SK-N-SH (cell line): ENCODE measurements around the gene FA2H. TPM values are rescaled to one million over a fixed set of nuclear protein-coding genes. Genes with fewer than 3 reads are reported as not detected.
A peak's percentile ranks its signal among the peaks of the same experiment; 100 is the strongest.

Experiments
- CTCF ChIA-PET: fragments of 300-600, 350-600 bp; formaldehyde crosslinking; extraction: SDS; loops from one replicate; lab custom pipeline; 2021; lab: Yijun Ruan, JAX
- POLR2A ChIA-PET: fragments of 350-600 bp; sonication (Branson Sonifier 250); formaldehyde crosslinking; extraction: SDS; loops from one replicate; lab custom pipeline; 2020; ENCODE audit warnings: antibody characterized with exemption, inconsistent platforms; lab: Yijun Ruan, JAX
- DNase-seq: peaks from one replicate; pipeline ENCODE4 v3.0.0; 2012
- H2AFZ ChIP-seq: fragments of 200-600 bp; sonication (generic); 2 replicates; pipeline ENCODE4 v1.8.1; 2016; ENCODE audit warnings: antibody characterized with exemption, mild to moderate bottlenecking, low read depth
- H3F3A ChIP-seq: fragments of 200-600 bp; sonication (generic); replicated peaks from 2 replicates; pipeline ENCODE3; 2016; ENCODE audit warnings: antibody characterized with exemption, mild to moderate bottlenecking; ENCODE audit not compliant: insufficient read depth
- H3K27ac ChIP-seq, 2 experiments: fragments of 200-500 bp in 1 of 2; fragments of 200-600 bp in 1 of 2; sonication (Bioruptor generic) in 1 of 2; sonication (generic), shearing (Covaris generic) in 1 of 2; 2 replicates each; pipeline versions ENCODE4 v1.5.1 to v1.6.1; 2014 to 2016; ENCODE audit warnings: low read depth in 2 of 2, inconsistent platforms in 1 of 2, low read length in 1 of 2, mild to moderate bottlenecking in 1 of 2, mixed read lengths in 1 of 2
- H3K27me3 ChIP-seq: fragments of 200-600 bp; sonication (generic), shearing (Covaris generic); 2 replicates; pipeline ENCODE4 v1.6.1; 2016; ENCODE audit warnings: mixed run types; ENCODE audit not compliant: insufficient read depth
- H3K36me3 ChIP-seq, 2 experiments: fragments of 200-500 bp in 1 of 2; fragments of 200-600 bp in 1 of 2; sonication (Bioruptor generic) in 1 of 2; sonication (generic) in 1 of 2; replicated peaks in 1 of 2; 2 replicates each; pipeline versions ENCODE3 to v1.5.1; 2014 to 2016; ENCODE audit warnings: low read length in 1 of 2, mild to moderate bottlenecking in 1 of 2; ENCODE audit not compliant: insufficient read depth in 2 of 2, control insufficient read depth in 1 of 2
- H3K4me1 ChIP-seq, 2 experiments: fragments of 200-500 bp in 1 of 2; fragments of 200-600 bp in 1 of 2; sonication (Bioruptor generic) in 1 of 2; sonication (generic), shearing (Covaris generic) in 1 of 2; 2 replicates each; pipeline versions ENCODE4 v1.5.1 to v1.6.1; 2014 to 2016; ENCODE audit warnings: low read depth in 1 of 2, low read length in 1 of 2, mixed run types in 1 of 2; ENCODE audit not compliant: insufficient read depth in 2 of 2, control insufficient read depth in 1 of 2
- H3K4me2 ChIP-seq: fragments of 200-600 bp; sonication (generic), shearing (Covaris generic); 2 replicates; pipeline ENCODE4 v1.6.1; 2017; ENCODE audit warnings: mixed run types
- H3K4me3 ChIP-seq, 2 experiments: fragments of 200-500 bp in 1 of 2; fragments of 200-600 bp in 1 of 2; sonication (Bioruptor generic) in 1 of 2; sonication (generic), shearing (Covaris generic) in 1 of 2; 2 replicates each; pipeline versions ENCODE4 v1.5.1 to v1.8.1; 2014 to 2016; ENCODE audit warnings: low read depth in 2 of 2, inconsistent platforms in 1 of 2, low read length in 1 of 2, mild to moderate bottlenecking in 1 of 2, mixed read lengths in 1 of 2, moderate library complexity in 1 of 2
- H3K79me2 ChIP-seq: fragments of 200-600 bp; sonication (generic); 2 replicates; pipeline ENCODE4 v1.8.1; 2017; ENCODE audit warnings: mild to moderate bottlenecking; ENCODE audit not compliant: insufficient read depth
- H3K9ac ChIP-seq: fragments of 200-600 bp; sonication (generic); 2 replicates; pipeline ENCODE4 v1.6.1; 2017; ENCODE audit warnings: mixed run types
- H3K9me2 ChIP-seq: fragments of 200-600 bp; sonication (generic); 2 replicates; pipeline ENCODE4 v1.6.1; 2017; ENCODE audit warnings: mixed run types
- H3K9me3 ChIP-seq: fragments of 200-600 bp; sonication (generic); 2 replicates; pipeline ENCODE4 v1.6.1; 2017; ENCODE audit warnings: mixed run types, mild to moderate bottlenecking, moderate library complexity
- H4K20me1 ChIP-seq: fragments of 200-600 bp; sonication (generic); 2 replicates; pipeline ENCODE4 v1.6.1; 2017; ENCODE audit warnings: mild to moderate bottlenecking, mixed run types; ENCODE audit not compliant: insufficient read depth
- ELF1 ChIP-seq: IDR thresholded peaks from 2 replicates; pipeline ENCODE4 v1.4.0; 2012
- FOXJ3 ChIP-seq: sonication (generic); formaldehyde crosslinking; IDR thresholded peaks from 2 replicates; pipeline ENCODE4 v1.5.1; 2020; ENCODE audit warnings: mild to moderate bottlenecking, missing genetic modification reagents
- FOXM1 ChIP-seq: IDR thresholded peaks from 2 replicates; pipeline ENCODE4 v1.4.0; 2012; ENCODE audit warnings: low read depth, mild to moderate bottlenecking
- GATA2 ChIP-seq: sonication (generic); formaldehyde crosslinking; IDR thresholded peaks from 2 replicates; pipeline ENCODE4 v1.5.0; 2020; ENCODE audit warnings: mild to moderate bottlenecking, missing genetic modification reagents
- MXI1 ChIP-seq: IDR thresholded peaks from 2 replicates; pipeline ENCODE4 v1.6.1; 2012; ENCODE audit warnings: mild to moderate bottlenecking, low read depth, low read length, improper control_type of control experiment
- NFIC ChIP-seq: IDR thresholded peaks from 2 replicates; pipeline ENCODE4 v1.4.0; 2012; ENCODE audit warnings: borderline replicate concordance
- NRF1 ChIP-seq: IDR thresholded peaks from 2 replicates; pipeline ENCODE4 v1.6.1; 2012; ENCODE audit warnings: low read depth, mild to moderate bottlenecking, low read length
- POLR2AphosphoS5 ChIP-seq: IDR thresholded peaks from 2 replicates; pipeline ENCODE4 v1.6.1; 2012; ENCODE audit warnings: low read depth, low read length
- RAD21 ChIP-seq: IDR thresholded peaks from 2 replicates; pipeline ENCODE4 v1.6.1; 2012; ENCODE audit warnings: mild to moderate bottlenecking, low read length
- RFX5 ChIP-seq: IDR thresholded peaks from 2 replicates; pipeline ENCODE4 v1.6.1; 2012; ENCODE audit warnings: mild to moderate bottlenecking, improper control_type of control experiment, low read length
- SIN3A ChIP-seq: IDR thresholded peaks from 2 replicates; pipeline ENCODE4 v1.6.1; 2012; ENCODE audit warnings: low read depth, mild to moderate bottlenecking, low read length, moderate library complexity, borderline replicate concordance
- TCF12 ChIP-seq: IDR thresholded peaks from 2 replicates; pipeline ENCODE4 v1.4.0; 2012
- WGBS: methylation state at CpG from one replicate; pipeline ENCODE4 v1.1.6; 2017; ENCODE audit warnings: low lambda C conversion rate; 5-methylcytosine and 5-hydroxymethylcytosine counted together
- polyA plus RNA-seq, 3 experiments: library from polyadenylated mRNA; depleted of rRNA; stranded (reverse); fragments of >200 nt; gene quantifications; 2 replicates each; pipeline ENCODE4 v1.2.3, GENCODE V29; 2012
- TF ChIP-seq, protein P1 (sequence below): fragments of 200-600 bp; sonication (generic); IDR thresholded peaks from 2 replicates; pipeline ENCODE4 v1.6.1; 2017; ENCODE audit warnings: antibody characterized with exemption, mild to moderate bottlenecking, moderate library complexity
- TF ChIP-seq, protein P2 (sequence below): IDR thresholded peaks from 2 replicates; pipeline ENCODE4 v1.4.0; 2012; ENCODE audit warnings: low read depth, borderline replicate concordance
- TF ChIP-seq, protein P3 (sequence below): IDR thresholded peaks from 2 replicates; pipeline ENCODE4 v1.6.1; 2012; ENCODE audit warnings: mild to moderate bottlenecking, low read depth, low read length, moderate library complexity
- TF ChIP-seq, protein P4 (sequence below): IDR thresholded peaks from 2 replicates; pipeline ENCODE4 v1.4.0; 2012; ENCODE audit warnings: low read depth
- TF ChIP-seq, protein P5 (sequence below): fragments of 150-350 bp; IDR thresholded peaks from 2 replicates; pipeline ENCODE4 v1.6.1; 2017; ENCODE audit warnings: antibody characterized with exemption, low read length, low read depth, borderline replicate concordance

The FA2H gene
- polyA plus RNA-seq, 1 of the 3 experiments (the other 2 are of a cell fraction) = not detected

DNA sequence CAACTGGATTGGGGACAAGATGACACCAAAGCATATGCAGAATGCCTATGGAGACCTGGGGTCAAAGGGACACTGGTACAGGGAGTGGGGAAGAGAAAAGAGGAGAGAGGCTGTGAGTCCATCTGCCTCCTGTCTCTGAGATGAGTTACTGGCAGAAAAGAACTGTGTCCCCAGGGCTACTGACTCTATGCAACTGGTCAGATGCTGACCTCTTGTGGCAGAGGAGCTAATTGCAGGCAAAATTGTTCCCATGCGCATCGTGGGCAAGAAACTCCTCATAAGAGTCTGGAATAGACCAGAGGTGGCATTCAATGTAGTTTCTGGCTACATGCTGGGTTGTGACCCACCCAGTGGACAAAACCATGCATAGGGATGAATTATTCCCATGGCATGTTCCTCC, 47.9 kb downstream of the FA2H start:
- ChIA-PET CTCF (interaction anchor here (0.7 to 4.8 kb wide), 7 partner anchors 9 to 136 kb away, joined by 3 to 19 read pairs (median 4); no protein-coding TSS in a partner anchor), POLR2A (no interaction called here)
- Histone ChIP-seq H3K4me2 (no peak overlapping the region), H3K9me3 (no peaks in the 10 kb centered on the region), H3K27me3 (no peaks in the 10 kb centered on the region), H3K4me1 (peaks cover 0 to 9% of the 10 kb centered on the region in 2 experiments; a peak in 1 of 4 replicates), H3K27ac (no peak overlapping the region), H3K9me2 (no peaks in the 10 kb centered on the region), H3K36me3 (no peaks in the 10 kb centered on the region), H2AFZ (no peak overlapping the region), H3K9ac (no peak overlapping the region), H4K20me1 (no peaks in the 10 kb centered on the region), H3F3A (no peaks in the 10 kb centered on the region), H3K4me3 (no peak overlapping the region), H3K79me2 (no peaks in the 10 kb centered on the region)
- WGBS = 100% methylated on average over 2 of the region's 2 CpGs
- no peak for DNase-seq
- TF ChIP-seq RFX5 (no peak), GATA2 (no peak), RAD21 (no peak)
- TF ChIP-seq, protein P1, sequence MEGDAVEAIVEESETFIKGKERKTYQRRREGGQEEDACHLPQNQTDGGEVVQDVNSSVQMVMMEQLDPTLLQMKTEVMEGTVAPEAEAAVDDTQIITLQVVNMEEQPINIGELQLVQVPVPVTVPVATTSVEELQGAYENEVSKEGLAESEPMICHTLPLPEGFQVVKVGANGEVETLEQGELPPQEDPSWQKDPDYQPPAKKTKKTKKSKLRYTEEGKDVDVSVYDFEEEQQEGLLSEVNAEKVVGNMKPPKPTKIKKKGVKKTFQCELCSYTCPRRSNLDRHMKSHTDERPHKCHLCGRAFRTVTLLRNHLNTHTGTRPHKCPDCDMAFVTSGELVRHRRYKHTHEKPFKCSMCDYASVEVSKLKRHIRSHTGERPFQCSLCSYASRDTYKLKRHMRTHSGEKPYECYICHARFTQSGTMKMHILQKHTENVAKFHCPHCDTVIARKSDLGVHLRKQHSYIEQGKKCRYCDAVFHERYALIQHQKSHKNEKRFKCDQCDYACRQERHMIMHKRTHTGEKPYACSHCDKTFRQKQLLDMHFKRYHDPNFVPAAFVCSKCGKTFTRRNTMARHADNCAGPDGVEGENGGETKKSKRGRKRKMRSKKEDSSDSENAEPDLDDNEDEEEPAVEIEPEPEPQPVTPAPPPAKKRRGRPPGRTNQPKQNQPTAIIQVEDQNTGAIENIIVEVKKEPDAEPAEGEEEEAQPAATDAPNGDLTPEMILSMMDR = peak; percentile 53

DNA sequence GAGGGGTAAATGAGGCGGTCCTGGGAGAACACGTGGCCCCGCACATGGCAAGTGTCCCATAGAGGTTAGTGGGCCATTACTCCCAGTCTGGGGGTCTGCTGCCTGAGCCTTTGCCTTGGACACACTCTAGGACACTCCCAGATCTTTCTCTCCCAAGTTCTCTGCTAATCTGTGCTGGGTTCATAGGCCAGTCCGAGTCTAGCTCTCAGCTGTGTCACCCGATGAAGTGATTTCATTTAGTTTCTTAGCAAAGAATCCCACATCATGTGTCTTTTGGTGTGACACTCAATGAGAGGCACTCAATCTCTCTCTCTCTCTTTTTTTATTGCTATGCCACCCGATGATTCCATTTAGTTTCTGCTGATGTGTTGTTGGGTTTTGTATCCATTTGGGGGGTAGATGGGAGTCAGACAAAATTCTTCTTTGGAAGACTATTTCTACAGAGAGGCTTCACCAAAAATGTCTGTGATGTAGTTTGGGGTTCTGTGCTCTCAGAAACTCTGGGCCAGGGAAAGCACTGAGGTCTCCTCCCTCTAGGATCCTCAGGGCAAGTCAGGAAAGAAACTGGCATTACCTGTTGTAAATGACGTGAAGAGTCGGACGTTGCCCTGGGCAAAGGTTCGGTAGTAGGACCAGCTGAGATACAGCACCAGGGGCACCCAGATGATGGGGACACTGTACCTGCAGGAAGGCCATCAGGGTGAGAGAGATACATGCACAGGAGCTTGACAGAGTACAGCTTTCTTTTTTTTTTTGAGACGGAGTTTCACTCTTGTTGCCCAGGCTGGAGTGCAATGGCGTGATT, 48.8 kb downstream of the FA2H start:
- no peaks in the 10 kb centered on the region for H3K9me2 ChIP-seq
- H2AFZ ChIP-seq = no peak overlapping the region
- no peak overlapping the region for H3K4me3 ChIP-seq
- H3K27me3 ChIP-seq = no peaks in the 10 kb centered on the region
- no peaks in the 10 kb centered on the region for H4K20me1 ChIP-seq
- H3K4me2 ChIP-seq = no peak overlapping the region
- no peaks in the 10 kb centered on the region for H3K9me3 ChIP-seq
- POLR2A ChIA-PET = no interaction called here
- CTCF ChIA-PET = interaction anchor here (0.6 to 4.8 kb wide), 8 partner anchors 12 to 137 kb away, joined by 3 to 19 read pairs (median 4); partner anchors contain the start of gene FA2H
- no peak overlapping the region for H3K9ac ChIP-seq
- DNase-seq = no peak
- H3K27ac ChIP-seq = no peak overlapping the region
- peaks cover 0 to 9% of the 10 kb centered on the region in 2 experiments; a peak in 1 of 4 replicates for H3K4me1 ChIP-seq
- WGBS = 88% methylated on average over 12 of the region's 12 CpGs
- H3K36me3 ChIP-seq = no peaks in the 10 kb centered on the region
- no peaks in the 10 kb centered on the region for H3K79me2 ChIP-seq
- H3F3A ChIP-seq = no peaks in the 10 kb centered on the region
- TF ChIP-seq, protein P2, sequence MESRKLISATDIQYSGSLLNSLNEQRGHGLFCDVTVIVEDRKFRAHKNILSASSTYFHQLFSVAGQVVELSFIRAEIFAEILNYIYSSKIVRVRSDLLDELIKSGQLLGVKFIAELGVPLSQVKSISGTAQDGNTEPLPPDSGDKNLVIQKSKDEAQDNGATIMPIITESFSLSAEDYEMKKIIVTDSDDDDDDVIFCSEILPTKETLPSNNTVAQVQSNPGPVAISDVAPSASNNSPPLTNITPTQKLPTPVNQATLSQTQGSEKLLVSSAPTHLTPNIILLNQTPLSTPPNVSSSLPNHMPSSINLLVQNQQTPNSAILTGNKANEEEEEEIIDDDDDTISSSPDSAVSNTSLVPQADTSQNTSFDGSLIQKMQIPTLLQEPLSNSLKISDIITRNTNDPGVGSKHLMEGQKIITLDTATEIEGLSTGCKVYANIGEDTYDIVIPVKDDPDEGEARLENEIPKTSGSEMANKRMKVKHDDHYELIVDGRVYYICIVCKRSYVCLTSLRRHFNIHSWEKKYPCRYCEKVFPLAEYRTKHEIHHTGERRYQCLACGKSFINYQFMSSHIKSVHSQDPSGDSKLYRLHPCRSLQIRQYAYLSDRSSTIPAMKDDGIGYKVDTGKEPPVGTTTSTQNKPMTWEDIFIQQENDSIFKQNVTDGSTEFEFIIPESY = no peak
- no peak for TF ChIP-seq RAD21
- TF ChIP-seq, protein P3, sequence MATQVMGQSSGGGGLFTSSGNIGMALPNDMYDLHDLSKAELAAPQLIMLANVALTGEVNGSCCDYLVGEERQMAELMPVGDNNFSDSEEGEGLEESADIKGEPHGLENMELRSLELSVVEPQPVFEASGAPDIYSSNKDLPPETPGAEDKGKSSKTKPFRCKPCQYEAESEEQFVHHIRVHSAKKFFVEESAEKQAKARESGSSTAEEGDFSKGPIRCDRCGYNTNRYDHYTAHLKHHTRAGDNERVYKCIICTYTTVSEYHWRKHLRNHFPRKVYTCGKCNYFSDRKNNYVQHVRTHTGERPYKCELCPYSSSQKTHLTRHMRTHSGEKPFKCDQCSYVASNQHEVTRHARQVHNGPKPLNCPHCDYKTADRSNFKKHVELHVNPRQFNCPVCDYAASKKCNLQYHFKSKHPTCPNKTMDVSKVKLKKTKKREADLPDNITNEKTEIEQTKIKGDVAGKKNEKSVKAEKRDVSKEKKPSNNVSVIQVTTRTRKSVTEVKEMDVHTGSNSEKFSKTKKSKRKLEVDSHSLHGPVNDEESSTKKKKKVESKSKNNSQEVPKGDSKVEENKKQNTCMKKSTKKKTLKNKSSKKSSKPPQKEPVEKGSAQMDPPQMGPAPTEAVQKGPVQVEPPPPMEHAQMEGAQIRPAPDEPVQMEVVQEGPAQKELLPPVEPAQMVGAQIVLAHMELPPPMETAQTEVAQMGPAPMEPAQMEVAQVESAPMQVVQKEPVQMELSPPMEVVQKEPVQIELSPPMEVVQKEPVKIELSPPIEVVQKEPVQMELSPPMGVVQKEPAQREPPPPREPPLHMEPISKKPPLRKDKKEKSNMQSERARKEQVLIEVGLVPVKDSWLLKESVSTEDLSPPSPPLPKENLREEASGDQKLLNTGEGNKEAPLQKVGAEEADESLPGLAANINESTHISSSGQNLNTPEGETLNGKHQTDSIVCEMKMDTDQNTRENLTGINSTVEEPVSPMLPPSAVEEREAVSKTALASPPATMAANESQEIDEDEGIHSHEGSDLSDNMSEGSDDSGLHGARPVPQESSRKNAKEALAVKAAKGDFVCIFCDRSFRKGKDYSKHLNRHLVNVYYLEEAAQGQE = no peak
- no peak for TF ChIP-seq POLR2AphosphoS5
- no peak for TF ChIP-seq MXI1
- TF ChIP-seq, protein P4, sequence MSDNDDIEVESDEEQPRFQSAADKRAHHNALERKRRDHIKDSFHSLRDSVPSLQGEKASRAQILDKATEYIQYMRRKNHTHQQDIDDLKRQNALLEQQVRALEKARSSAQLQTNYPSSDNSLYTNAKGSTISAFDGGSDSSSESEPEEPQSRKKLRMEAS = no peak
- TF ChIP-seq FOXM1 = no peak
- no peak for TF ChIP-seq NFIC
- TF ChIP-seq FOXJ3 (CRISPR knock-in tag) = no peak
- TF ChIP-seq, protein P5, sequence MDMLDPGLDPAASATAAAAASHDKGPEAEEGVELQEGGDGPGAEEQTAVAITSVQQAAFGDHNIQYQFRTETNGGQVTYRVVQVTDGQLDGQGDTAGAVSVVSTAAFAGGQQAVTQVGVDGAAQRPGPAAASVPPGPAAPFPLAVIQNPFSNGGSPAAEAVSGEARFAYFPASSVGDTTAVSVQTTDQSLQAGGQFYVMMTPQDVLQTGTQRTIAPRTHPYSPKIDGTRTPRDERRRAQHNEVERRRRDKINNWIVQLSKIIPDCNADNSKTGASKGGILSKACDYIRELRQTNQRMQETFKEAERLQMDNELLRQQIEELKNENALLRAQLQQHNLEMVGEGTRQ = no peak
- no peak for TF ChIP-seq ELF1
- no peak for TF ChIP-seq SIN3A
- TF ChIP-seq TCF12 = no peak
- no peak for TF ChIP-seq NRF1
